Smooth muscle cell of bladder (primary cell): ENCODE results near the gene EHD2. TPM values are rescaled to one million over a fixed set of nuclear protein-coding genes. Genes with fewer than 3 reads are reported as not detected.

Source experiments
- total RNA-seq: library from RNA; depleted of rRNA; stranded (reverse); fragments of >200 nt; gene quantifications from 2 replicates; pipeline ENCODE4 v1.2.3, GENCODE V29; 2014

EHD2 gene
- total RNA-seq = 119 and 133 TPM in 2 replicates

GRCh38 chr19:47713046-47714021 lies at the start of gene EHD2:
EHD2 (plus strand) TSS chr19:47713422; CDS start chr19:47716613, 3,191 bp downstream.

GRCh38 chr19:47745010-47745901 lies 32.0 kb downstream of the EHD2 start, which contains the start of gene NOP53:
NOP53 (plus strand) TSS chr19:47745546; CDS start chr19:47745560, 14 bp downstream.

GRCh38 chr19:47778049-47778953 lies 65.1 kb downstream of the EHD2 start, which contains the start of gene SELENOW:
SELENOW (plus strand) TSS chr19:47778703; CDS start chr19:47778786, 83 bp downstream.

Other genes starting within 250 kb of the EHD2 start
- 0.18 TPM in 1 of 2 replicates, not detected in the other for gene SLC8A2, start 241.5 kb upstream of the EHD2 start, total RNA-seq
- 4.1 and 4.3 TPM in 2 replicates for gene KPTN, start 229.2 kb upstream of the EHD2 start, total RNA-seq
- gene NAPA, start 198.4 kb upstream of the EHD2 start, total RNA-seq = 50.0 and 54.6 TPM in 2 replicates
- gene ZNF541, start 140.3 kb upstream of the EHD2 start, total RNA-seq = 0.28 TPM in 2 replicates
- gene BICRA, start 104.3 kb upstream of the EHD2 start, total RNA-seq = 3.0 and 3.8 TPM in 2 replicates
- gene NOP53, start 32.1 kb downstream of the EHD2 start, total RNA-seq = 58.2 and 70.0 TPM in 2 replicates
- 147 and 172 TPM in 2 replicates for gene SELENOW, start 65.3 kb downstream of the EHD2 start, total RNA-seq
- gene TPRX1, start 91.1 kb downstream of the EHD2 start, total RNA-seq = not detected in 2 replicates
- not detected in 2 replicates for gene CRX, start 108.5 kb downstream of the EHD2 start, total RNA-seq
- gene TPRX2, start 145.8 kb downstream of the EHD2 start, total RNA-seq = not detected in 2 replicates
- 0.09 TPM in 1 of 2 replicates, not detected in the other for gene SULT2A1, start 172.9 kb downstream of the EHD2 start, total RNA-seq